Activated effector memory CD4-positive, alpha-beta T cell treated with anti-CD3 and anti-CD28 coated beads, Interleukin-2, amount 50 U/mL, for 16 hours (primary cell): ENCODE results near the gene ARSJ.
"Not testable (repeated sequence)": the region's sequence is repeated elsewhere in the genome, so short reads cannot be mapped to it uniquely, and the experiment has no call there.

Experiments
- DNase-seq: peaks from one replicate; pipeline ENCODE4 v3.0.0-alpha.2; 2020

Gene ARSJ

GRCh38 chr4:113979148-113979904 is at the start of gene ARSJ:
TSS of gene ARSJ (minus strand) at chr4:113979647. CDS start at chr4:113978834, 813 bp downstream.
- no peak for DNase-seq

GRCh38 chr4:114028071-114028470 is 48.6 kb upstream of the ARSJ start:
- no peak for DNase-seq

DNA sequence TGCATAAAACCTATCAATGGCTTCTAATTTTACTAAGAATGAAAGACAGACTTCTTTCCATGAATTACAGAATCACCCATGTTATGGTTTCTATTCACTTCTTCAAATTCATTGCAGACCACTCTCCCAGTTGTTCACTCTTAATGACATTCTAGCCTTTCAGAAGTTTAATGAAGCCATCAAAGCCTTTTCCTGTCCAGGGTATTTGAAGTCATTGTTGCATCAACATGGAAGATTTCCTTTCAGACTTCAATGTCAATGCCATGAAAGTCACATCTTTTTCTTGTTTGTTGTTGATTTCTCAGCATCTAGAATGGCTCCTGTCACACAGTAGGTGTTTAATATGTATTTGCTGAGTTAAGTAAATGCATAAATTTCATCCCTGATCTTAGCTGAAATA is 48.1 kb upstream of the ARSJ start:
- no peak for DNase-seq

DNA sequence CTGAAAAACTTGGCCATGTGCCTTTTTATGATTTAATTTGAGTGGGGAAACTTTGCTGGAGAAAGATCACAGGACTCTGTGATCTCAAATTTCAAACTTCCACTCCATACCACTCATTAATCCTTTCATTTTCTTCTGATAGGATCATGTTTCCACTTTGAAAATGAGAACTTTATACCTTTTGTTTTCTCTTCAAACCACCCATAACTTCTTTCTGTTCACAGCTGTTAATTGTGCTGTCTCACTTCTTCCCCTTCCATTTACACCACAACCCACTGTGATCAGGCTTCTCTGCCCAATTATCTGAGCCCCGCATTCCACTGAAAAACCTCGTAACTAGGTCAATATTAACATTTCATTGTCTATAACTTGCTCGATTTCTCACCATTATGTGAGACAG is 47.0 kb upstream of the ARSJ start:
- DNase-seq = no peak

DNA sequence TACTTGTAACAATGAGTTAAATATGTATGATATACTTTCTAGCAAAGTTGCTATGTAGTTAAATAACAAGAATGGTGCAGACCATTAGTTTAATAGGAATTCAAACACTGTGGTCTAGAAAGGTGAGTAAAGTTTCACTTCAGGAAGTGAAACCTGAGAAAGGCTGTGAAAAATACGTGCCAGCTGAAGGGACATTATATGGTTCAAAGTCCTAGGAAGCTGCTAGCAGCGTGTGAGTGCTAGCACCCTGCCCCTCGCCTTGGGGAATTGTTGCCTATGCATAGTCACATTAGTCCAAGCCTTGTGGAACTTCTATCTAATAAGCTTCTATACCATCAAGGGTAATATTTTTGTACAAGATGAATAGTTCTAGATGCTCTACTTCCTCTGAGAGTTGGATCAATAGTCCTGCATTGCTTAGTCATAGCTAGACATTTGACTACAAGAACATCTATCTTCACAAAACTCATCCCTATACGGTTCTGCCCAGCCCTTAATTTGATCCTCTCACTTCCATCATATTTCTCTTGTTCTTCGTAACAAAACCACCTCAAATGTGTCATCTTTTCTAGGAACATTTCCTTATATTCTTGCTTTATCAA is 45.8 kb upstream of the ARSJ start:
- DNase-seq = no peak

DNA sequence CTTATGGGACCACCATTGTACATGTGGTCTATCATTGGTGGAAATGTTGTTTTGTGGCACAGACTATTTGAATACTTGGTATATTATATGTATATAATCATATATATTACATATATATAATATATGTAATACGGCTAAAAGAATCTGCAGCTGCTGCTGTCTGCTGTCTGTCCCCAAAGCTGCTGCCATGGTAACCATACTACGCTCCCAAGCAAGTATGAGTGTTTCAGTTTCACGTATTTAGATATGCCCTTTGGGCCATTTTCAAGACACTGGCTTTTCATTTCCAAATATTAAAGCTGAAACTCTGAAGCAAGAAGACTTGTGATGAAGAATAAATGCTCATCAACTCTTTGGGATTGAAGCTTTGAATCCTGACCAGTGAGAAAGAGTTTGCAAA is 42.0 kb upstream of the ARSJ start:
- DNase-seq = no peak

GRCh38 chr4:114019969-114020358 is 40.5 kb upstream of the ARSJ start:
- no peak for DNase-seq

- DNase-seq = no peak
Observed at GRCh38 chr4:114019276-114019968, 40.0 kb upstream of the ARSJ start.

- DNase-seq = no peak
Observed at GRCh38 chr4:114017120-114017917, 37.9 kb upstream of the ARSJ start.

- DNase-seq = no peak
Observed at GRCh38 chr4:114015444-114015899, 36.0 kb upstream of the ARSJ start.

- not testable (repeated sequence) for DNase-seq
Observed at GRCh38 chr4:114013201-114013600, 33.8 kb upstream of the ARSJ start.

DNA sequence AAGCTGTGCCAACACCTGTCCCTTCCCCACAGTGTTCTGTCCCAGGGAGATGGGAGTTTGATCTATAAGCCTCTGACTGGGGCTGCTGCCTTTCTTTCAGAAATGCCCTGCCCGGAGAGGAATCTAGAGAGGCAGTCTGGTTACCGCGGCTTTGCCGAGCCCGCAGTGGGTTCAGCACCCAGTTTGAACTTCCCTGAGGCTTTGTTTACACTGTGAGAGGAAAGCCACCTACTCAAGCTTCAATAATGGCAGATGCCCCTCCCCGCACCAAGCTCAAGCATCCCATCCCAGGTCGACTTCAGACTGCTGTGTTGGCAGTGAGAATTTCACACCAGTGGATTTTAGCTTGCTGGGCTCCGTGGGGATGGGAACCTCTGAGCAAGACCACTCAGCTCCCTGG is 33.3 kb upstream of the ARSJ start:
- no peak for DNase-seq

GRCh38 chr4:114005569-114006442 is 26.4 kb upstream of the ARSJ start:
- DNase-seq = no peak

DNA sequence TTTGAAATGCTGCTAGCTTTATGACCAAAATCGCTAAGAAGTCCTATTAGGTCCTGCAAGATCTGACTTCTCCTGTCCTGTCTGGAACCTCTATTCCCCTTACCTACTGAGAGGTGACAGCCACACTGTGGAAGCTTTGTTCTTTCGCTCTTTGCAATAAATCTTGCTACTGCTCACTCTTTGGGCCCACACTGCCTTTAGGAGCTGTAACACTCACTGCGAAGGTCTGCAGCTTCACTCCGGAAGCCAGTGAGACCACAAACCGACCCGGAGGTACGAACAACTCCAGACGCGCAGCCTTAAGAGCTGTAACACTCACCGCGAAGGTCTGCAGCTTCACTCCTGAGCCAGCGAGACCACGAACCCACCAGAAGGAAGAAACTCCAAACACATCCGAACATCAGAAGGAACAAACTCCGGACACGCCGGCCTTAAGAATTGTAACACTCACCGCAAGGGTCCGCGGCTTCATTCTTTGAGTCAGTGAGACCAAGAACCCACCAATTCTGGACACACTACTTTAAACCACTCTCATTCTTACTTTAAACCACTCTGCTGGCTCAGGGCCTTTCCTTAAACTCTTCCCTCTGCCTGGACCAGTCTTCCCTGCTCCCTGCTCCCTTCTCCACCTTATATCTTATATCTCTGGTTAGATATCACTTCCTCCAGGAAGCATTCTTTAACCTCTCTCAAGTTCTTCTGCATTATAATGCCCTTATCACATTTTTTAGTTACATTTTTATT is 25.2 kb upstream of the ARSJ start:
- not testable (repeated sequence) for DNase-seq

GRCh38 chr4:113998531-113998930 is 19.1 kb upstream of the ARSJ start:
- DNase-seq = no peak

- no peak for DNase-seq
Observed at GRCh38 chr4:113998079-113998478, 18.6 kb upstream of the ARSJ start.

DNA sequence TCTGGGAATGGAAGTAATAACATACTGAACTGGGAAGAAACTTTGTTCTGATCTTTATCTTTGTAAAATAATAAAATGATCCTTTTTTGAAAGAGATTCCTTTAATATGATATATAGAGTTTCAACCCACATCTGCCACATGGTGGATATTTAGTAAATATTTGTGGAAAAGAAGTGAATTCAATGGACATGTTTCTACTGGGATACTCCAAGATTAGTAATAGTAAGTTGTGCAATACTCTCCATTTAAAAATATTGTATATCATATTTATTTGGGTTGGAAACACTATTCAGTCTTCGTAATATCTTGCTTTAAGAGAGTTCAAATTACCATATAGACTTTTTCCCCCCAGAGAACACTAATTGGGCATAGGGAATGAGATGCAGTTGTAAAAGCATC is 17.8 kb upstream of the ARSJ start:
- DNase-seq = no peak

GRCh38 chr4:113996599-113997177 is 17.2 kb upstream of the ARSJ start:
- no peak for DNase-seq

- no peak for DNase-seq
Observed at GRCh38 chr4:113993887-113994286, 14.4 kb upstream of the ARSJ start.

GRCh38 chr4:113990886-113991285 is 11.4 kb upstream of the ARSJ start:
- no peak for DNase-seq

GRCh38 chr4:113987382-113987941 is 8.0 kb upstream of the ARSJ start:
- no peak for DNase-seq
